IPS-11a (cell line): Measurements from ENCODE around the gene NCSTN.
"Not testable (repeated sequence)": the region's sequence is repeated elsewhere in the genome, so short reads cannot be mapped to it uniquely, and the experiment has no call there.

Source experiments
- H3K4me3 ChIP-seq: one replicate; pipeline ENCODE4 v1.5.1; 2013; ENCODE audit warnings: low read depth, low read length, control low read depth

The NCSTN gene

GRCh38 chr1:160369087-160369486 lies 25.9 kb downstream of the NCSTN start:
- H3K4me3 ChIP-seq = no peak overlapping the region

DNA sequence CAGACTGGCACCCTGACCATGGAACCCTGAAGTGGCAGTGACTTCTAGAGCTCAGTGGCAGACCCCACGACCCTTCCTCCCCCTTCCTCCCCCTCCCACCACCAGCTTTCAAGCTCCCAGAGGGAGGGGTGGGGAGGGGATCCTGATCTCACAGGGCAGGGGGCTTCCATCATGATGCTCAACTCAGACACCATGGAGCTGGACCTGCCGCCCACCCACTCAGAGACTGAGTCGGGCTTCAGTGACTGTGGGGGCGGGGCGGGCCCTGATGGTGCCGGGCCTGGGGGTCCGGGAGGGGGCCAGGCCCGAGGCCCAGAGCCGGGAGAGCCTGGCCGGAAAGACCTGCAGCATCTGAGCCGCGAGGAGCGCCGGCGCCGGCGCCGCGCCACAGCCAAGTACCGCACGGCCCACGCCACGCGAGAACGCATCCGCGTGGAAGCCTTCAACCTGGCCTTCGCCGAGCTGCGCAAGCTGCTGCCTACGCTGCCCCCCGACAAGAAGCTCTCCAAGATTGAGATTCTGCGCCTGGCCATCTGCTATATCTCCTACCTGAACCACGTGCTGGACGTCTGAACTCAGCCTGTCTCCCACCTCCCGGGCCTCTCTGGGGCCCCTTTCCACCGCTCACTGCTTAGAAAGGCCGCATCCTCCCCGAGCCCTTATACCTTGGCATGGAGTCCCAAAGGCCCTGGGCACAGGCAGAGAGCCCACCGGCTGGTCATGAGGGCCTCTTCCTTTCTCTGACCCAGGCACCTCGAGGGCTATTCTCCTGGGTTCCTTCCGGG lies 27.6 kb downstream of the NCSTN start:
- H3K4me3 ChIP-seq = no peak overlapping the region

DNA sequence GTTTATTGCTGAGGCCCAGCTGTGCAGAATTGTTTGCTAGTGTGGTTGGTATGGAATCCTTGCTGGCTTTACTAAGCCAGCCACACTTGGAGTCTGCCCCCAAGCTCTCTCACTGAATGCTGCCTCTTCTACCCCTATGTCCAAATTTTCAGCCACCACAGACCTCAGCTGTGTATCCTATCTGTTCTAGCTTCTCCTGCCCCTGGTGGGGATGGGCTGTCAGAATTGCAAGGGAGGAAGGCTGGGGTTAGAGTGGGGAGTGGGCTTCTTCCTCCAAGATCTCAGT lies 28.1 kb downstream of the NCSTN start:
- no peak overlapping the region for H3K4me3 ChIP-seq

- H3K4me3 ChIP-seq = no peak overlapping the region
Measured at GRCh38 chr1:160371756-160372155, 28.6 kb downstream of the NCSTN start.

GRCh38 chr1:160373696-160374095 lies 30.5 kb downstream of the NCSTN start:
- H3K4me3 ChIP-seq = no peak overlapping the region

DNA sequence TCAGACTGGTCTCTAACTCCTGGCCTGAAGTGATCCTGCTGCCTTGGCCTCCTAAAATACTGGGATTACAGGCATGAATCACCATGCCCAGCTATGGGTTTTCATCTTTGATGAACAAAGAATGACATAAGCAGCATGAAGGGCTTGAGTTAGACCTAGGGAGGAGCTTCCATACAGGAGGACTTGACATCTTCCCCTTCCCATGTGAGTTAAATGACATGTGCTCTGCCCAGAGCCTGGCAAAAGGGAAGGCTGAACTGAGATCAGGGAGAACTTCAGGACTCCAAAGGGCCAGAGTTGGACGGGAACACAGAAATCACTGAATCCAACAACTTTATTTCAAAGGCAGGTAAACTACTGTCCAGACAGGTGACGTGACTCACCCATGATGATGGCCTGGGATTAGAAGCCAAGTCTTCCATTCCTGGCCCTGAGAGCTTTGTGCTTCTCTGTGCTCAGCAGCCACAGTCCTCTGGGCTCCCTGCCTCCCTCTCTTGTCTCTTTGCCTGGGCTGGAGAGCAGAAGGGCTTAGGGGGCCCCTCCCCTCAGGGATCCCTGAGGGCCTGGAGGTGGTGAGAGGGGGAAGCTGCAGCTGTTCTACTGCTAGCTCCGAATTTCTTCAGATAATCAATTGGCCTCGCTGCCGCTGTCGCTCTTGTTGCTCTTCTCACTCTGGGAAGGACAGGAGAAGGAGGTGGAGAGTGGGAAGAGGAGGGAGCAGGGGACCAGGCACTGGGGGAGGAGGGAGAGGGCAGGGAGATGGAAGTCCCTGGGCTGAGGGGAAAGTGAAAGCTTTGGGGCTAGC lies 31.3 kb downstream of the NCSTN start:
- no peak overlapping the region for H3K4me3 ChIP-seq

DNA sequence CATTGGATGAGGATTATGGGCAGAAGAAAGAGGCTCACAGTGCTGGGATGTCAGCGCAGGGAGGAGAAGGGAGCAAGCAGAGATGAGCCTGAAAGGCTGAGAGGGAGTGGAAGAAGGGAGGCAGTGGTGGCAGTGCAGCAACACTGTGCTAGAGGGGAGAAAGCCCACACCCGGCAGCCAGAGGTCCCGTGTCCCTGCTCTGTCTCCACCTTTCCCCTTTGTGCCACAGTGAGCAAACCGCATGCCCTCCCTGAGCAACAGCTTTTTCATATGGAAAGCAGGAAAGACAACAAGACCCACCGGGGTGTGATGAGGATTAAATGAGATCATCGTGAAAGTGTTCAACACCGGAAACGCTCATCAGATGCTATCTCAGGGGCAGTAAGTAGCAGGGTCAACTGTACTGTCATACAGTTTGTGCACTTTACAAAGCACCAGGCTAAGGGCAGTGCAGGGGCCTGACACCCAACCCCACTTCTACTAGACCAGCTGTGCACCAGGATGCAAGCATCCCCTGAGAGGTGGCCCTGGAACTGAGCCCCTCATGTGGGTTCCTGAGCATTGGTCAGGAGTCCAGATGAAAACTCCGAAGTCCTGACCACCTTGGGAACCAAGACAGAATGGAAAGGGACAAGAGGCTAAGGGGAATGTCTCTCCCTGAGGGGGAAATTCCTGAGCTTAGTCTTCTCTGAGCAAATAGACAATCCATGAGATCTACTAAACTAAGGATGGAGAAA lies 32.8 kb downstream of the NCSTN start:
- no peak overlapping the region for H3K4me3 ChIP-seq

- no peak overlapping the region for H3K4me3 ChIP-seq
Measured at GRCh38 chr1:160376525-160377131, 33.4 kb downstream of the NCSTN start.

DNA sequence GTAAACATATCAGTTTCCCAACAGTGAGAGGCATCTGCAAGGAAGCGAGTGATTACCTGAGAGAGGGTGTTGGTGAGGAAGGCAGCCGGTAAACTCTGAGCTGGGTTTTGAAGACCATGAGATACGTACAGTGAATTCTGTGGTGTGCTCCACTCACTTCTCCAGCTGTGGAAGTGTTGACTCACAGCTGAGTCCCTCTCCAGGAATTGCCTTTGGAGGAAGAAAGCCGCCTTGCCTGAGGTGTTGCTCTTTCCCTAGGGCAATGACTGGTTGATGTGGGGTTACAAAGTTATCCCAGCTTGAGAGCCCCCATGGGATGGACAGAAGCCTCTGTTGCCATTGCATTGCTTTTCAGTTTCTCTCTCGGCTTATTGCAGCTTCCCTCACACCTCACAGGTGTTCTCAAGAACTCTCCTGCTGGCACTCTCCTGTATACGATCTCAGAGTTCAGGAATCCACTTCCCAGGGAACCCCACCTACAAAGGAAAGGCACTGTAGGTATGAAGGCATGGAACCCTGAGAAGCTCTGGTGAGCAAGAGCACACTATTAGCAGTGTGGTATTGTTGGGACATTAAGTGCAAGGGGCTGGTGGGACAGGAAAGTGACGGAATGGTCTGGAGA lies 34.5 kb downstream of the NCSTN start:
- H3K4me3 ChIP-seq = no peak overlapping the region

DNA sequence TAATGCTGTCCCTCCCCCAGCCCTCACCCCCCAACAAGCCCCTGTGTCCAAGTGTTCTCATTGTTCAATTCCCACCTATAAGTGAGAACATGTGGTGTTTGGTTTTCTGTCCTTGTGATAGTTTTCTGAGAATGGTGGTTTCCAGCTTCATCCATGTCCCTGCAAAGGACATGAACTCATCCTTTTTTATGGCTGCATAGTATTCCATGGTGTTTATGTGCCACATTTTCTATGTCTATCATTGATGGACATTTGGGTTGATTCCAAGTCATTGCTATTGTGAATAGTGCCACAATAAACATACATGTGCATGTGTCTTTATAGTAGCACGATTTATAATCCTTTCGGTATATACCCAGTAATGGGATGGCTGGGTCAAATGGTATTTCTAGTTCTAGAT lies 41.6 kb downstream of the NCSTN start:
- H3K4me3 ChIP-seq = not testable (repeated sequence)

- H3K4me3 ChIP-seq = not testable (repeated sequence)
Measured at GRCh38 chr1:160388406-160388805, 45.2 kb downstream of the NCSTN start.

DNA sequence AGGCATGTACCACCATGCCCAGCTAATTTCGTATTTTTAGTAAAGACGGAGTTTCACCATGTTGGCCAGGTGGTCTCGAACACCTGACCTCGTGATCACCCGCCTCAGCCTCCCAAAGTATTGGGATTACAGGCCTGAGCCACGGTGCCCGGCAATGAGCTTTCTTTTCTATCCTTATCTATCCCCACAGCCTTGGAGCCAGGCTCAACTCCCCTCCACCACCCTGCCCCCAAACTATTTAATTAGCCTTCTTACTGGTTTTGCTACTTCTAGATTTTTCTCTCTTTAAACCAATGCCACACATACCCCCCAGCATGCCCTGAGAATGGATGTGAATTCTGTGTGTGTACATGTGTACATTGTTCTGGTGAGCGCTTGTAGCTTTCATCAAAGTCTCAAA lies 51.5 kb downstream of the NCSTN start:
- no peak overlapping the region for H3K4me3 ChIP-seq

DNA sequence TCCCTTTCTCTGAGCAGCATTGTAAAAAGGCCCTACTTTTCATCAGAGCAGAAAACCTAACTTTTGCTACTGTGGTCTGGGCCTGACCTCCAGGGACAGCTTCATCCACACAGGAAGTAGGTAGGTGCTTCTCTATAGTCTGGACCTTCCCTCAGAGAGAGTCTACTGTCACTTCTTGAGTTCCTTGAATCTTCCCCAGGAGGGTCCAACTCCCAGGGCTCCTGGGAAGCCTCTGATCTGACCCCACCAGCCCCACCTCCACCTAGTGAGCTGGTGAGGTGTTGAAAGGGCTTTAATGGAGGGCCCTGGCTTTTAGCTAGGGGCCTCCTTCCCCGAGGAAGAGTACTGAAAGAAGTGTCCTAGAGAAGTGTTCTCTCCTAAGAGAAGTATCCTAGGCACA lies 54.5 kb downstream of the NCSTN start:
- no peak overlapping the region for H3K4me3 ChIP-seq

DNA sequence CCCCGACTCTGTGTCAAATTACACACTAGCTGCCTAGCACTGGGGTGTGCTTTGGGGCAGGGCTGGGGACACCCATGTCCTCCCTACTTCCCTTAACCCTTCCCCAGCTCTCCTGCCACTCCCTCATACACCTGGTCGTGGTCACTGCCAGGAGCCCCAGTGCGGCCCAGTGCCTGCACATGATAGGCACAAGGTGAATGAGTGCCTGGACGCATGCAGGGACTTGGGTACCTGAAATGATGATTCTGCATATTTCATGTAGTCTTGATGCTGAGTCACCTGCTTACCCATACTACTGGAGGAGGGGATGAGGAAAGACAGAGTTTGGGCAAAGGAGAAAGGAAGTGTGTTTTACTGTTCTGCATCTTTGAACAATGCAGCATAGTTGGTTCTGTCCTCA lies 55.6 kb downstream of the NCSTN start:
- H3K4me3 ChIP-seq = no peak overlapping the region

DNA sequence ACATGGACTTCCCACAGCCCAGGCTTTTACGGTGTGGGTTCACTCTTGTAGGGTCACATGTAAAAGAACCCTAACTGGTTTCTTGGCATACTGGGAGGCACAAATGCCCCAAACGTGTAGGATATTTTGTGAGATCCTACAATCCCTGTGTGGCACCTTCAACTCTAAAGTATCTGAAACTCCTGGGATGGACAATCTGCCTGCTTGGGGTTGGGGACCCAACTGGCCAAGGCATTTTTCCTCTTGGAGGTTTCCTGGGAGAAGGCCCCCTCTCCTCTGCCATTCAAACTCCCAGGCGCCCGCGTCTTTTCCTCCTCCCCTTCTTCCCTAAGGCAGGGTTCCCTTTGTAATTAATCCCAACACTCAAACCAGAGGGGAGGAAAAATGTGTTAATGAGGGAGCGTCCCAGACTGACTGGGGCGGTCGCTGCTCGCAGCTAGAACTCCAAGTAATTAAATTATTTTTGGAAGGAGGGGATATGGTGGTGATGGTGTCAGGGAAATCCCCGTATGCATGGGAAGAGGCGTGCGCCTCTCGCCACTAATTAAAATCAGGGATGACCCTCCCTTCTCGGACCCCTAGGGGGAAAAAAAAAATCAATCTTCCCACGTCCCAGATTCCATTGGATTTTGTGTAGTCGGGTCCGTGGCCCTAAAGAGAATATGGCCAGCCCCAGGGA lies 56.5 kb downstream of the NCSTN start:
- peak overlapping the region; percentile 45 for H3K4me3 ChIP-seq

- H3K4me3 ChIP-seq = peak within 1 kb of the TSS; percentile 82
Measured at GRCh38 chr1:160400223-160400645, 57.1 kb downstream of the NCSTN start, which contains the start of gene VANGL2. Gene VANGL2, plus strand, starts transcription at chr1:160400564. Its CDS starts 15,274 bp downstream, at chr1:160415838.

GRCh38 chr1:160400646-160401486 lies 57.7 kb downstream of the NCSTN start:
- H3K4me3 ChIP-seq = peak overlapping the region; percentile 82

GRCh38 chr1:160401487-160401805 lies 58.3 kb downstream of the NCSTN start:
- H3K4me3 ChIP-seq = peak overlapping the region; percentile 82

DNA sequence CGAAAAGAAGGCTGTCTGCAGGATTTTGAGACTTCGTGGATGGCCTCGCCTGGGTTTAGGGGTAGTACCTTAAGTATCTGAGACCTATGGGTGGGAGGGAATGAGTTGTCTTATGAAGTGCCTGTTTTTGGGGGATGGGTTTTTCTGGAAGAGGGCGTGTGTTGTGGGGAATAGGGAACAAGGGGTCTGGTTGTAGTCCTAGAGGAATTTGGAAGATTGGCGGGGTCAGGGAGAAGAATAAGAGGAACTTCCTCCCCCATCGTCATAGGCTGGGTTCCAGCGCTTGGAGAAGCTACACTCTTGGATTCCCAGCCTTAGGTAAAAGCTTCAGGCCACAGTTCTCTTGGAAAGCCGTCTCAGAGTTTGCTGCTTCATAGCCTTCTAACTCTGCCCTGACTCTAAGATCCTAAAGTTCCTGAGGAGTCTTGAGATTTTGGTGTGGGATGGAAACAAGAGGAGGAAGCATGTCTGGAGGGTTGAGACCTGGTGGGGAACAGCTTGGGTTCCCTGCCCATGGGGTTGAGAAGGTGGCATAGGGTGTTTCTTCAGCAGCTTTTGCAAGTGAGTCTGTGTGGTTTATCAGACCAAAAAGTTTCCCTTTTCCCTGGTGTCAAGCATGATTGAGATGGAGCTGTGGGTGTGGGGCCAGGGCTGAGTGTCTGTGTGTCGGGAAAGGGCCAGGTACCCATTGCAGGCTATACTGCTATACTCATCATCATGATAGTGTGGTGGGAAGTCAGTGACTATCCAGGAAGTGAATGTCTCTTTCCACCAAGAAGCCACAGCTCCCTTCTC lies 59.0 kb downstream of the NCSTN start:
- H3K4me3 ChIP-seq = peak overlapping the region; percentile 82
